ENCODE data around the gene IL10. TPM values are rescaled to one million over a fixed set of nuclear protein-coding genes. Genes with fewer than 3 reads are reported as not detected.
A peak's percentile ranks its signal among the peaks of the same experiment; 100 is the strongest.

Gene IL10
- total RNA-seq, 1 experiment from 2014 or later: not detected

GRCh38 chr1:206734499-206735142, 37.7 kb downstream of the IL10 start:
- peak; percentile 29 for DNase-seq (ENCODE audit: low read depth)

- no peak for DNase-seq (ENCODE audit: low read depth)
These were observed 39.3 kb downstream of the IL10 start for GRCh38 chr1:206732992-206733391.

DNA sequence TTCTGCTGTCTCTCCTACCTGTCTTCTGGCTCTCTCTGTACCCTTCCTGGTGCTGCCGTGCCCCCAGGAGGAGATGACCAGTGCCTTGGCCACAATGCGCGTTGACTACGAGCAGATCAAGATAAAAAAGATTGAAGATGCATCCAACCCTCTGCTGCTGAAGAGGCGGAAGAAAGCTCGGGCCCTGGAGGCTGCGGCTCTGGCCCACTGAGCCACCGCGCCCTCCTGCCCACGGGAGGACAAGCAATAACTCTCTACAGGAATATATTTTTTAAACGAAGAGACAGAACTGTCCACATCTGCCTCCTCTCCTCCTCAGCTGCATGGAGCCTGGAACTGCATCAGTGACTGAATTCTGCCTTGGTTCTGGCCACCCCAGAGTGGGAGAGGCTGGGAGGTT, 39.8 kb downstream of the IL10 start:
- DNase-seq (ENCODE audit: low read depth): no peak

DNA sequence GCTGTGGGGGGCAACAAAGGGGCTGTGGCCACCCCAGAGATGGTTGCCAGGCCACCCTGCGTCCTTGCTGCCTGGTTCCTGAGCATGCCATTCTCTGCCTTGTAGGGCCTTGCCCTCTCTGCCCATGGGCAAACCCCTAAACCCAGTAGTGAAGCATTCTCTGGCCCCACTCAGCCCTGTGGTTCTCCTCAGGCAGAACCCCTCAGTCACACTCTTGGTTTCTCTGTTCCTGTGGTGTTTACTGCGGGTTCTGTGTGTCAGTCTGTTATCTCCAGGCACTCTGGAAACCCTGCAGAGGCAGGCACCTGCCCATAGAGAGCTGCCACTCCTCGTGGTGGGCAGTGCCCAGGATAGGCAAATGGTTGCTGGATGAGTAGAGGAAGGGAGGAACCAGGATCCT, 42.8 kb downstream of the IL10 start:
- no peak for DNase-seq (ENCODE audit: low read depth)

DNA sequence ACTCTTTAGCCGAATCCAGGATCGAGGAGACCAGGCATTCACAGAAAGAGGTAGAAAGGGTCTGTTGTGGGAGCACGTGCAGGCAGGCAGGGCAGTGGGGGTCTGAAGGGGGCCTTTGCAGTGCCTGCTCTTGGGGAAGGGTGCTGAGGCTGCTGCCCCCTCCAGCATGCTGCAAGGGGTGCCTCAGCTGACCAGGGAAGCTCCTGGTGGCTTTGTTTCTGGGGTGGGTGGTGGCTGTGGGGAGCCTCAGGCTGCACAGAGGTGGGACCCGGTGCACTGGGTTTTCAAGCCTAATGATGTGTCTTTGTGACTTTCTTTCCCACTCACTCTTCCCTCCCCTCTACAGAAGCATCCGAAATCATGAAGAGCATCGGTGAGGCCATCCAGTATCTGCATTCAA, 43.2 kb downstream of the IL10 start:
- DNase-seq (ENCODE audit: low read depth): no peak

DNA sequence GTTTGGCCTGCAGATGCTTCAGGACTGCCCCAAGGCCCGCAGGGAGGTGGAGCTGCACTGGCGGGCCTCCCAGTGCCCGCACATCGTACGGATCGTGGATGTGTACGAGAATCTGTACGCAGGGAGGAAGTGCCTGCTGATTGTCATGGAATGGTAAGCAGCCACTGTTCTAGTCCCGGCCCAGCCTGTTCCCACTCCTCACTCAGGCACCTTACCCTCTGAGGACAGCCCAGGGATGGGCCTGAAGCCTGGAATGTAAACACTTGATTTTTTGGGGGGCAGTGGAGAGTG, 43.7 kb downstream of the IL10 start:
- no peak for DNase-seq (ENCODE audit: low read depth)

DNA sequence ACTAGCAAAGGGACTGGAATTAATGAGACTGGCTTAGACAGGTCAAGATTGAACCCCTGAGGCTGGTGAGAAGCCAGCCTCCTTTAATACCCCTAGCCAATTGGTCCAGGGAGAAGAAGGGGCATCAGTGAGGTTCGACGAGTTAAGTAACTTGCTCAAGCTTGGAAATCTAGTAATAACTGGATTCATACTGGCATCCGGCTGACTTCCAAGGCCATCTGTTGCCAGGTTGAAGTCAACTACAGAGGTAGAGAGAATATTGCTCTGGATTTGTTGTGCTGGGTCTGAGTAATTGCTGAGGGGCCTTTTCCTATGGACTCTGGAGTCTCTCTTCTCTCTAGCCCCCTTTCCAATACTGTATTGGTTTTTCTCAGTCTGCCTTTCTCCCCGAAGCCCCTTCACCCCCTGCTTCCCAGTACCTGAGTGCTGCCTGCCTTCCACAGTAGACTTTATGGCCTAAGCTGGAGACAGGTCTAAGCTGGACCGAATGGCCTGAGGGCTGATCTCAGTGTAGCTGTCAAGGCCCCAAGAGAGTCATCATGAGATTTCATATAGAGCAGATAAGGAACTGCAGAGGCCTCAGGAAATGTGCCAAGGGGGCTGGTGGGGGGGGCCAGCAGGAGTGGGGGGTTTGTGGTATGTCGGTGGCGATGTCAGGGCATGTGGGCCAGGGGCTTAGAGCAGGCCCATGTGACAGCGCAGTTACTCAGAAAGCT, 44.2 kb downstream of the IL10 start:
- no peak for DNase-seq (ENCODE audit: low read depth)

- peak; percentile 46 for DNase-seq (ENCODE audit: low read depth)
These were observed 47.0 kb downstream of the IL10 start for GRCh38 chr1:206725109-206725963.

DNA sequence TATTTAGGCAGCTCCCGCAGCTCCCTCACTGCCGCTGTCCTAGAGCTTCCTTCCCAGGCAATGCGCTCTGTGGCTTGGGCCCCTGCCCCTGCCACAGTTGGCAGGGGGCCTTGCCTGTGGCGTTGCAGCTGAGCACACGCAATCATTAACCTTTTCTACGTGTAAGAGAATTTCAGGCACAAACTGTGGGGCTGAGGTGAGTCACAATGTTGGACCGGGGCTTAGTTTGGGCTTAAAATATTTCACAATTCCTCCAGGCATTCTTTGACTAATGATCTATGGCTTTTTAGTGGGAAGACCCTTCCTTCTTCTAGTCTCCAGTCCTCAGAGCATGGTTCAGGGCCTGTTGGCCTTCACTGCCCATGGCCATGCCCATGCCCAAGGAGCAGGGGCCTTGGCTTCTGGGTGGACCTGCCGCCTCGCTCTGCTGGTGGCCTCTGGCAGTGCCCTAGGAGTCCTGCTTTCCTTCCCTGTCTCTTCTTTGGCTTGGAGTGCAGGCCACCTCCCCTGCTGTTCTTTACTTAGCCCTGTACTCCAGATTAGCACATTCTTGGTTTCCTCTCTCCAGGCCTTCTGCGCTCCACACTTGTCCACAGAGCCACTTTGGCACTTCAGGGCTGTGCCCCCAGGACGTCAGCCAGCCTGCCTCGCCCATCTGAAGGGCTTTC, 48.4 kb downstream of the IL10 start:
- peak; percentile 83 for DNase-seq (ENCODE audit: low read depth)

- DNase-seq (ENCODE audit: low read depth): no peak
These were observed 48.9 kb downstream of the IL10 start for GRCh38 chr1:206723462-206723804.

DNA sequence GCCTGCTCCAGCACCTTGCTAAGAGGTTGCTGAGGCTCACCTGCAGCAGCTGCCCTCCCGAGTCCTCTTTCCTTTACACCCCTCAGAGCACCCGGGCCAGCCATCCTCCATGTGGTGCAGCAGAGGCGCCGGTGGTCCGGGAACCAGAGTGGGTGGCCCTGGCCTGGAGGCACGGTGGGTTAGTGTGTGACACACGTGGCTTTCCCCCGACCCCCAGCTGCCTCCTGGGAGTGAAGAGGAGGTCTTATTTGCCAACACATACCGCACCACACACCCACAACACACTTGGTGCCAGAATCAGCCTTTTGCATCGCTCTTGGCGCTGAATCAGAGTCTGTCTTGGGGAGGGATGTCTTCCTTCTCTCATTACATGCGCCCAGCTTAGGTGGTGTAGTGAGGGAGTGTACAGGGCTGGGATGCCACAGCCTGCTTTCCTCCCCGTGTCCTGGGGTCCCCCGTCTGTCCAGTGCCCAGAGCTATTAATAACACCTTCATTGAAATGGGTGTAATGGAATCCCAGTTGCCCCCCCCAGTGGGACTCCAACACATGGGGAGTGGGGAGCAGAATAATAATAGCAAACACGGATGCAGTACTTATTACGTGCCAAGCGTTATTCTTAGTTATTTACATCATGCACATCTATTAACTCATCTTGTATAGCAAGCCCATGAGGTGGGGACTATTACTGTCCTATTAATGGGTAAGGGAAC, 49.4 kb downstream of the IL10 start:
- peak; percentile 77 for DNase-seq (ENCODE audit: low read depth)

GRCh38 chr1:206721454-206721853, 50.8 kb downstream of the IL10 start:
- DNase-seq (ENCODE audit: low read depth): no peak

DNA sequence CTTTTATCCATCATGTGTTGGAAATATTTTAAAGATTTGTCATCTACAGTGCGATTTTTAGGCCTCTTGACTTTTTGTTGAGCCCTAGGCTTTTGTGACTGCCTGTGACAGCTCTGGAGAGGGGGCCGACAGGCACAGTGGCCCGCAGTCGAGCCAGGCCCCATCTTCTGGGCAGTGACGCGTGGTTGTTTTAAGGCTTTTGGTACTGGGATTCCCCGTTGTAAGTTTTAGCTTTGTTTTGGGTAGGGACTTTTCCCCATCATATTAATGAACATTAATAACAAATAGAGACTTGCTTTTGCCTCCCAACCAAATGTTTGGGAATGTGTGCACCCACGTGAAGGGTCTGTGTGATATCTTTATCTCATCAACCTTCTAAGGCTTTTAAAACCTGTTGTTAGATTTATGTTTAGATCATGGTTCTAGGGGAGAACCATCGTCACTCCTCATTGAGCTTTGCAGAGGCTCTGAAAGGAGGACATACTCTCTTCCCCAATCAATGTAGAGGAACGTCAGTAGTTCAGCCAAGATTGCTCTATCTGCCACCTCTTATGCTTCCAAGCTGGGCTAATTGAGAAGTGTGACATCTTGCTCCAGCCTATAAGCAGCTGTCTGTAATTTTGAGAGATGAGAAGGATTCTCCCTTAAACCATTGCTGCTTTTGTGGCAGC, 53.0 kb downstream of the IL10 start:
- DNase-seq (ENCODE audit: low read depth): no peak

DNA sequence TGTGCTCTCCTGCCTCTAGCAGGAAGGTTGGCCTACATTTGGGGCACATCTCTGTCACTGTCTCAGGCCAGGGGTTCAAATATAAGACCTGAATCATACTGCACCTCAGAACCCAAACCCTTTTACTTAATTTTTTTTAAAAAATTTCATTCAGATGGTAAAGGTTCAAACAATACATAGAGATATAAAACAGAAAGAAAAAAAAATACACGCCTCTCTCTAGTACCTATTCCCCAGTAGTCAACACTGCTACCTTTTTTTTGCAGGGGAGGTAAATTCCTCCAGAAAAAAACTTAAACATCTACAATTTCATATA, 54.7 kb downstream of the IL10 start:
- no peak for DNase-seq (ENCODE audit: low read depth)

Other genes starting within 250 kb of the IL10 start
- 25.2 and 27.7 TPM in 2 replicates for gene EIF2D, start 160.0 kb downstream of the IL10 start, total RNA-seq (2014; rRNA removed; shearing (Covaris generic))
- 15.8 and 16.9 TPM in 2 replicates for gene DYRK3, start 137.0 kb downstream of the IL10 start, total RNA-seq (2014; rRNA removed; shearing (Covaris generic))
- gene MAPKAPK2, start 87.6 kb downstream of the IL10 start, total RNA-seq (2014; rRNA removed; shearing (Covaris generic)): 28.8 and 32.0 TPM in 2 replicates
- gene IL19, start 1.7 kb downstream of the IL10 start, total RNA-seq (2014; rRNA removed; shearing (Covaris generic)): not detected in 2 replicates
- not detected in 2 replicates for gene IL20, start 93.1 kb upstream of the IL10 start, total RNA-seq (2014; rRNA removed; shearing (Covaris generic))
- gene IL24, start 124.9 kb upstream of the IL10 start, total RNA-seq (2014; rRNA removed; shearing (Covaris generic)): 0.11 TPM in 1 of 2 replicates, not detected in the other
- 0.23 TPM in 1 of 2 replicates, not detected in the other for gene FCMR, start 149.4 kb upstream of the IL10 start, total RNA-seq (2014; rRNA removed; shearing (Covaris generic))
- gene PIGR, start 174.0 kb upstream of the IL10 start, total RNA-seq (2014; rRNA removed; shearing (Covaris generic)): not detected in 2 replicates
- not detected in 2 replicates for gene FCAMR, start 198.0 kb upstream of the IL10 start, total RNA-seq (2014; rRNA removed; shearing (Covaris generic))

Data from Daoy (cell line).